ENCODE measurements around the gene ASB2. TPM values are rescaled to one million over a fixed set of nuclear protein-coding genes. Genes with fewer than 3 reads are reported as not detected.

Gene ASB2
- total RNA-seq, 2 donors from 2014 or later = 1.3 to 13.4 TPM

- no peaks in the 10 kb centered on the region for H3K36me3 ChIP-seq
- no peak overlapping the region for H3K27ac ChIP-seq
- no peak overlapping the region for H3K4me3 ChIP-seq
- H3K9me3 ChIP-seq = no peaks in the 10 kb centered on the region
- no peaks in the 10 kb centered on the region for H3K27me3 ChIP-seq
- no peak for DNase-seq
- intact Hi-C loops (cut with DNase I) = no loop called here
- H3K9ac ChIP-seq (ENCODE audit: low read depth in 2 of 2, low read length in 2 of 2) = no peak overlapping the region
- no peak for TF ChIP-seq CTCF (IDR thresholded peaks at IDR 0.05)
- no peaks in the 10 kb centered on the region for H3K4me1 ChIP-seq
These were observed 38.9 kb upstream of the ASB2 start for GRCh38 chr14:94015223-94015622.

- no peaks in the 10 kb centered on the region for H3K9me3 ChIP-seq
- H3K27ac ChIP-seq = no peak overlapping the region
- no peaks in the 10 kb centered on the region for H3K36me3 ChIP-seq
- no peak overlapping the region for H3K9ac ChIP-seq (ENCODE audit: low read depth in 2 of 2, low read length in 2 of 2)
- H3K4me1 ChIP-seq = no peaks in the 10 kb centered on the region
- DNase-seq = no peak
- intact Hi-C loops (cut with DNase I) = no loop called here
- H3K4me3 ChIP-seq = no peak overlapping the region
- H3K27me3 ChIP-seq = no peaks in the 10 kb centered on the region
- TF ChIP-seq CTCF (IDR thresholded peaks at IDR 0.05) = no peak
These were observed 38.0 kb upstream of the ASB2 start for GRCh38 chr14:94014382-94014781.

- Histone ChIP-seq H3K36me3 (no peaks in the 10 kb centered on the region), H3K9me3 (no peaks in the 10 kb centered on the region), H3K27me3 (no peaks in the 10 kb centered on the region), H3K27ac (no peak overlapping the region), H3K9ac (ENCODE audit: low read depth in 2 of 2, low read length in 2 of 2) (no peak overlapping the region), H3K4me1 (no peaks in the 10 kb centered on the region), H3K4me3 (no peak overlapping the region)
- intact Hi-C loops (cut with DNase I) = no loop called here
- no peak for TF ChIP-seq CTCF (IDR thresholded peaks at IDR 0.05)
- no peak for DNase-seq
These were observed 35.4 kb upstream of the ASB2 start for GRCh38 chr14:94011795-94012194.

GRCh38 chr14:94010625-94011024 is 34.3 kb upstream of the ASB2 start:
- Histone ChIP-seq H3K4me1 (no peaks in the 10 kb centered on the region), H3K9me3 (no peaks in the 10 kb centered on the region), H3K27ac (no peak overlapping the region), H3K27me3 (no peaks in the 10 kb centered on the region), H3K9ac (ENCODE audit: low read depth in 2 of 2, low read length in 2 of 2) (no peak overlapping the region), H3K36me3 (no peaks in the 10 kb centered on the region), H3K4me3 (no peak overlapping the region)
- intact Hi-C loops (cut with DNase I) = no loop called here
- no peak for DNase-seq
- no peak for TF ChIP-seq CTCF (IDR thresholded peaks at IDR 0.05)

GRCh38 chr14:94009767-94010166 is 33.4 kb upstream of the ASB2 start:
- no peak overlapping the region for H3K9ac ChIP-seq (ENCODE audit: low read depth in 2 of 2, low read length in 2 of 2)
- H3K4me1 ChIP-seq = no peaks in the 10 kb centered on the region
- no peak overlapping the region for H3K4me3 ChIP-seq
- intact Hi-C loops (cut with DNase I) = no loop called here
- H3K9me3 ChIP-seq = no peaks in the 10 kb centered on the region
- DNase-seq = no peak
- H3K27ac ChIP-seq = no peak overlapping the region
- no peaks in the 10 kb centered on the region for H3K36me3 ChIP-seq
- H3K27me3 ChIP-seq = no peaks in the 10 kb centered on the region
- no peak for TF ChIP-seq CTCF (IDR thresholded peaks at IDR 0.05)

GRCh38 chr14:94008234-94008633 is 31.9 kb upstream of the ASB2 start:
- intact Hi-C loops (cut with DNase I) = no loop called here
- H3K9me3 ChIP-seq = no peaks in the 10 kb centered on the region
- no peaks in the 10 kb centered on the region for H3K4me1 ChIP-seq
- H3K4me3 ChIP-seq = no peak overlapping the region
- no peak for DNase-seq
- no peak overlapping the region for H3K9ac ChIP-seq (ENCODE audit: low read depth in 2 of 2, low read length in 2 of 2)
- no peaks in the 10 kb centered on the region for H3K36me3 ChIP-seq
- no peaks in the 10 kb centered on the region for H3K27me3 ChIP-seq
- no peak overlapping the region for H3K27ac ChIP-seq
- no peak for TF ChIP-seq CTCF (IDR thresholded peaks at IDR 0.05)
